ENCODE data around the gene CCL18. TPM values are rescaled to one million over a fixed set of nuclear protein-coding genes. Genes with fewer than 3 reads are reported as not detected.
"Not testable (repeated sequence)": the region's sequence is repeated elsewhere in the genome, so short reads cannot be mapped to it uniquely, and the experiment has no call there.

The CCL18 gene
- total and polyA plus RNA-seq, 4 experiments from 2014 or later, result not detected

GRCh38 chr17:36120221-36120620, 56.1 kb downstream of the CCL18 start:
- no peaks in the 10 kb centered on the region for H3K27me3 ChIP-seq (ENCODE audit: insufficient read depth, low read length)
- no peaks in the 10 kb centered on the region for H3K4me1 ChIP-seq (ENCODE audit: insufficient read depth, low read length)
- H3K4me3 ChIP-seq (ENCODE audit: low read length in 2 of 2), result no peak overlapping the region
- Mint-ChIP-seq H3K27me3 (peaks cover 3 to 8% of the 10 kb centered on the region in 2 donors), H3K4me1 (no peaks in the 10 kb centered on the region), H3K36me3 (no peaks in the 10 kb centered on the region), H3K9me3 (peaks cover 0 to 3% (median 0%) of the 10 kb centered on the region in 8 donors), H3K27ac (no peak overlapping the region), H3K4me3 (no peak overlapping the region)
- H3K9me3 ChIP-seq (ENCODE audit: control insufficient read depth in 1 of 2, low read length in 2 of 2), result peaks cover 0 to 3% of the 10 kb centered on the region in 2 donors
- POLR2A ChIA-PET (ENCODE audit: partially characterized antibody), result no interaction called here
- CTCF ChIA-PET (ENCODE audit: partially characterized antibody), result no interaction called here
- H3K36me3 ChIP-seq (ENCODE audit: insufficient read depth, low read length), result no peaks in the 10 kb centered on the region
- intact Hi-C loops (cut with micrococcal nuclease), result no loop called here
- DNase-seq, result no peak
- no peak overlapping the region for H3K27ac ChIP-seq (ENCODE audit: low read depth, low read length)

GRCh38 chr17:36121099-36121498, 57.0 kb downstream of the CCL18 start:
- H3K4me3 ChIP-seq (ENCODE audit: low read length in 2 of 2); H3K27ac ChIP-seq (ENCODE audit: low read depth, low read length); H3K36me3 Mint-ChIP-seq; POLR2A ChIA-PET (ENCODE audit: partially characterized antibody); H3K36me3 ChIP-seq (ENCODE audit: insufficient read depth, low read length); CTCF ChIA-PET (ENCODE audit: partially characterized antibody); H3K27me3 Mint-ChIP-seq; H3K4me1 ChIP-seq (ENCODE audit: insufficient read depth, low read length); DNase-seq; H3K27me3 ChIP-seq (ENCODE audit: insufficient read depth, low read length); H3K27ac Mint-ChIP-seq; H3K4me1 Mint-ChIP-seq; intact Hi-C loops (cut with micrococcal nuclease); H3K4me3 Mint-ChIP-seq; H3K9me3 ChIP-seq (ENCODE audit: control insufficient read depth in 1 of 2, low read length in 2 of 2): not testable (repeated sequence)
- peaks cover 0 to 12% (median 6%) of the 10 kb centered on the region in 8 donors for H3K9me3 Mint-ChIP-seq

Other genes starting within 250 kb of the CCL18 start
- 1 to 10 TPM; 2.2 to 2.6 TPM for gene HEATR9, start 195.4 kb upstream of the CCL18 start, total RNA-seq
- not detected for gene HEATR9, start 195.4 kb upstream of the CCL18 start, polyA plus RNA-seq
- gene CCL5, start 183.9 kb upstream of the CCL18 start, total RNA-seq, result 100 to 1,000 TPM; 279 to 309 TPM
- 100 to 1,000 TPM; 156 to 210 TPM for gene CCL5, start 183.9 kb upstream of the CCL18 start, polyA plus RNA-seq
- gene RDM1, start 133.5 kb upstream of the CCL18 start, total RNA-seq, result 1 to 10 TPM in 1 of 2 experiments, under 1 TPM in 1; 0.87 to 1.9 TPM
- gene RDM1, start 133.5 kb upstream of the CCL18 start, polyA plus RNA-seq, result under 1 TPM; 0.38 to 0.98 TPM
- gene LYZL6, start 120.6 kb upstream of the CCL18 start, total RNA-seq, result not detected
- gene LYZL6, start 120.6 kb upstream of the CCL18 start, polyA plus RNA-seq, result not detected
- not detected for gene CCL16, start 82.8 kb upstream of the CCL18 start, total RNA-seq
- gene CCL16, start 82.8 kb upstream of the CCL18 start, polyA plus RNA-seq, result not detected
- not detected for gene CCL14, start 77.5 kb upstream of the CCL18 start, total RNA-seq
- not detected for gene CCL14, start 77.5 kb upstream of the CCL18 start, polyA plus RNA-seq
- not detected for gene CCL15, start 62.7 kb upstream of the CCL18 start, total RNA-seq
- not detected for gene CCL15, start 62.7 kb upstream of the CCL18 start, polyA plus RNA-seq
- not detected for gene CCL23, start 46.3 kb upstream of the CCL18 start, total RNA-seq
- gene CCL23, start 46.3 kb upstream of the CCL18 start, polyA plus RNA-seq, result not detected
- gene CCL3, start 25.9 kb downstream of the CCL18 start, total RNA-seq, result 1 to 10 TPM; 3.2 to 4.2 TPM
- gene CCL3, start 25.9 kb downstream of the CCL18 start, polyA plus RNA-seq, result not detected
- gene CCL4, start 39.6 kb downstream of the CCL18 start, total RNA-seq, result 1 to 10 TPM; 1.1 TPM
- gene CCL4, start 39.6 kb downstream of the CCL18 start, polyA plus RNA-seq, result 1 to 10 TPM; 1.2 to 1.3 TPM
- 10 to 100 TPM; 11.5 to 18.0 TPM for gene TBC1D3B, start 112.4 kb downstream of the CCL18 start, total RNA-seq
- gene TBC1D3B, start 112.4 kb downstream of the CCL18 start, polyA plus RNA-seq, result not detected
- 1 to 10 TPM in 1 of 2 experiments, under 1 TPM in 1; 0.89 to 2.2 TPM for gene CCL3L1, start 132.5 kb downstream of the CCL18 start, total RNA-seq
- not detected for gene CCL3L1, start 132.5 kb downstream of the CCL18 start, polyA plus RNA-seq
- 1 to 10 TPM in 1 of 2 experiments, not detected in 1; 1.1 TPM for gene CCL4L2, start 146.8 kb downstream of the CCL18 start, total RNA-seq
- not detected for gene CCL4L2, start 146.8 kb downstream of the CCL18 start, polyA plus RNA-seq
- gene TBC1D3I, start 200.3 kb downstream of the CCL18 start, total RNA-seq, result 1 to 10 TPM in 1 of 2 experiments, under 1 TPM in 1; 0.91 to 1.3 TPM
- gene TBC1D3I, start 200.3 kb downstream of the CCL18 start, polyA plus RNA-seq, result not detected